Endothelial cell of umbilical vein (primary cell): ENCODE data around the gene UBAP2L. TPM values are rescaled to one million over a fixed set of nuclear protein-coding genes. Genes with fewer than 3 reads are reported as not detected.

ENCODE experiments used
- BruUV-seq: library from RNA; stranded (reverse); fragments of 400-500 nt; replicated peaks from 2 replicates; lab custom pipeline; 2021; lab: Mats Ljungman, UMichigan
- CTCF ChIA-PET: fragments of 300-600, 350-600 bp; sonication (Branson Sonifier 250); formaldehyde crosslinking; loops from one replicate; lab custom pipeline; 2021; ENCODE audit warnings: antibody characterized with exemption, inconsistent platforms; lab: Charles Lee
- POLR2A ChIA-PET: fragments of 300-600, 350-600 bp; sonication (Branson Sonifier 250); formaldehyde crosslinking; loops from one replicate; lab custom pipeline; 2021; ENCODE audit warnings: antibody characterized with exemption, inconsistent platforms; lab: Charles Lee
- DNase-seq: peaks from one replicate; pipeline ENCODE4 v3.0.0-alpha.2; 2011; ENCODE audit warnings: low read depth, low spot score
- FAIRE-seq: peaks from 2 replicates; lab custom pipeline; 2011; peaks lifted over from hg19 to GRCh38; lab: Jason Lieb, UNC
- H2AFZ ChIP-seq: 2 replicates; pipeline ENCODE4 v1.6.0; 2012; ENCODE audit warnings: low read depth, low read length, control low read depth, inconsistent platforms
- H3K27ac ChIP-seq: 2 replicates; pipeline ENCODE4 v1.5.1; 2011; ENCODE audit warnings: low read depth, mild to moderate bottlenecking, control low read depth, low read length, moderate library complexity; ENCODE audit not compliant: insufficient read depth
- H3K27me3 ChIP-seq, 2 experiments: 2 replicates each; pipeline versions ENCODE4 v1.6.0 to v1.6.1; 2011; ENCODE audit warnings: low read length in 2 of 2, mixed read lengths in 1 of 2; ENCODE audit not compliant: control insufficient read depth in 2 of 2, insufficient read depth in 2 of 2
- H3K36me3 ChIP-seq, 2 experiments: 2 replicates in 1 of 2; 3 replicates in 1 of 2; pipeline ENCODE4 v1.5.1; 2011; ENCODE audit warnings: low read length in 2 of 2, mild to moderate bottlenecking in 1 of 2, moderate library complexity in 1 of 2; ENCODE audit not compliant: control insufficient read depth in 2 of 2, insufficient read depth in 2 of 2; ENCODE audit errors: extremely low read depth in 1 of 2
- H3K4me1 ChIP-seq: 3 replicates; pipeline ENCODE4 v1.5.1; 2011; ENCODE audit warnings: mild to moderate bottlenecking, low read length; ENCODE audit not compliant: control insufficient read depth, insufficient read depth; ENCODE audit errors: extremely low read depth
- H3K4me2 ChIP-seq: 2 replicates; pipeline ENCODE4 v1.6.1; 2011; ENCODE audit warnings: low read length, control low read depth, mixed read lengths; ENCODE audit not compliant: insufficient read depth
- H3K4me3 ChIP-seq, 3 experiments: fragments of 200-600 bp in 1 of 3; sonication (generic), shearing (Covaris generic) in 1 of 3; replicated peaks in 1 of 3; 2 replicates each; pipeline ENCODE4 v1.5.1; 2011 to 2016; ENCODE audit warnings: control low read depth in 3 of 3, low read length in 3 of 3, mild to moderate bottlenecking in 2 of 3, inconsistent platforms in 1 of 3, low read depth in 1 of 3, moderate library complexity in 1 of 3; ENCODE audit not compliant: insufficient read depth in 1 of 3
- H3K79me2 ChIP-seq: 2 replicates; pipeline ENCODE4 v1.6.0; 2012; ENCODE audit warnings: low read length, inconsistent platforms; ENCODE audit not compliant: control insufficient read depth, insufficient read depth
- H3K9ac ChIP-seq: replicated peaks from 2 replicates; pipeline ENCODE3; 2011; ENCODE audit warnings: low read length, control low read depth; ENCODE audit not compliant: insufficient read depth; ENCODE audit errors: extremely low read depth
- H3K9me1 ChIP-seq: replicated peaks from 3 replicates; pipeline ENCODE4 v1.6.0; 2011; ENCODE audit warnings: mild to moderate bottlenecking, low read length; ENCODE audit not compliant: control insufficient read depth, insufficient read depth; ENCODE audit errors: extremely low read depth
- H3K9me3 ChIP-seq: replicated peaks from 2 replicates; pipeline ENCODE4 v1.5.1; 2012; ENCODE audit warnings: low read length, inconsistent platforms; ENCODE audit not compliant: control insufficient read depth, insufficient read depth
- H4K20me1 ChIP-seq: replicated peaks from 2 replicates; pipeline ENCODE3; 2011; ENCODE audit warnings: mild to moderate bottlenecking, low read length; ENCODE audit not compliant: control insufficient read depth, insufficient read depth; ENCODE audit errors: extremely low read depth
- EZH2 ChIP-seq: IDR thresholded peaks from 2 replicates; pipeline ENCODE4 v1.6.1; 2012; ENCODE audit warnings: borderline replicate concordance, low read depth, mild to moderate bottlenecking, moderate library complexity, low read length, inconsistent platforms; ENCODE audit not compliant: severe bottlenecking
- FOS ChIP-seq: IDR thresholded peaks from 2 replicates; pipeline ENCODE4 v1.6.1; 2011; ENCODE audit warnings: mild to moderate bottlenecking, low read length, moderate library complexity, borderline replicate concordance; ENCODE audit not compliant: insufficient read depth
- GATA2 ChIP-seq: IDR thresholded peaks from 2 replicates; pipeline ENCODE4 v1.7.0; 2011; ENCODE audit warnings: low read depth, mild to moderate bottlenecking, moderate library complexity, mixed read lengths, low read length; ENCODE audit not compliant: insufficient read length, insufficient read depth
- JUN ChIP-seq: IDR thresholded peaks from 2 replicates; pipeline ENCODE4 v1.6.1; 2011; ENCODE audit warnings: borderline replicate concordance, low read depth; ENCODE audit not compliant: insufficient read length, insufficient read depth
- MAX ChIP-seq: IDR thresholded peaks from 2 replicates; pipeline ENCODE4 v1.6.1; 2011; ENCODE audit not compliant: insufficient read depth, insufficient read length
- MYC ChIP-seq: IDR thresholded peaks from one replicate; pipeline ENCODE4 v1.6.1; 2011; ENCODE audit warnings: mild to moderate bottlenecking, low read depth, low read length
- POLR2A ChIP-seq: IDR thresholded peaks from 2 replicates; pipeline ENCODE4 v1.6.1; 2012; ENCODE audit warnings: low read depth, mild to moderate bottlenecking, control low read depth, low read length
- POLR2AphosphoS5 ChIP-seq: IDR thresholded peaks from 2 replicates; pipeline ENCODE4 v1.6.1; 2012; ENCODE audit warnings: low read depth, mild to moderate bottlenecking, control low read depth, low read length, moderate library complexity; ENCODE audit not compliant: insufficient read depth
- dilution Hi-C: fragments of 300-500 bp; cut with MboI; formaldehyde crosslinking; loops from one replicate; pipeline ENCODE4 v1.15.0; 2019; ENCODE audit warnings: low sequenced_read_pairs; ENCODE audit not compliant: extremely low pct_ligation_motif_present
- intact Hi-C: fragments of 100-400 bp; cut with micrococcal nuclease; formaldehyde crosslinking; loops from one replicate; pipeline ENCODE4 v1.10.0; 2022
- polyA plus RNA-seq, 4 experiments: library from polyadenylated mRNA; depleted of rRNA in 3 of 4; stranded (reverse) in 3 of 4; unstranded in 1 of 4; fragments of >200 nt; gene quantifications; 2 replicates each; pipeline versions ENCODE4 v1.2.1 to v1.2.3, GENCODE V29; 2011 to 2012; ENCODE audit warnings: missing spikeins in 1 of 4
- total RNA-seq: library from RNA; stranded (reverse); gene quantifications from 2 replicates; pipeline ENCODE4 v1.2.3, GENCODE V29; 2021
- TF ChIP-seq, protein P1 (sequence below), 2 donors: IDR thresholded peaks; 1 replicate in 1 of 2; 2 replicates in 1 of 2; pipeline ENCODE4 v1.5.1; 2011; ENCODE audit warnings: low read length in 2 of 2, mild to moderate bottlenecking in 2 of 2, moderate library complexity in 2 of 2, control low read depth in 1 of 2, inconsistent platforms in 1 of 2, low read depth in 1 of 2; ENCODE audit not compliant: insufficient read depth in 1 of 2; ENCODE audit errors: extremely low read depth in 1 of 2

Gene UBAP2L
- total and polyA plus RNA-seq, 2 donors (not counting 3 experiments of a cell fraction or from before 2014, with no cell fraction given), result 229 to 280 TPM

DNA sequence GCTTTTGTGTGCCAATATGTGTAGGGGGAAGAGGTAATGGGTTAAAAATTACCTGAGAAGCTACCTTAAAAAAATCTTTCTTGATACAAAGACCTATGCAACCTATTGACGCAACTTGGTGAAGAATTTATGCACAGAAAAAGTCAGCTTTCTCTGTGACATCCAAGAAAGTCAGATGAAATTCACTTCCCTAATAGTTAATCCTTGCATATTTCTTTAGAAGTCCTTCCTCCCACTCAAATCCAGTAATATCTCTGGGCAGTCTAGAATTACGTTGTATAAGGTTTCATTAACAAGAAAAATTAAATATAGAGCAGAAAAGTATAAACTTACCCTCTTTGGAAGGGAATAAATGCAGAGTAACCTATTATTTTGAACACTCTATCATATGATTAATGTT is 2.9 kb downstream of the UBAP2L start:
- Histone ChIP-seq H3K4me2 (no peak overlapping the region), H3K36me3 (peaks cover 7 to 13% of the 10 kb centered on the region in 2 experiments), H3K79me2 (peaks cover 84% of the 10 kb centered on the region), H3K9me3 (no peaks in the 10 kb centered on the region), H4K20me1 (no peaks in the 10 kb centered on the region), H3K27me3 (no peaks in the 10 kb centered on the region), H3K4me3 (no peak overlapping the region), H2AFZ (no peak overlapping the region), H3K9me1 (no peaks in the 10 kb centered on the region), H3K27ac (no peak overlapping the region), H3K4me1 (peaks cover 21% of the 10 kb centered on the region), H3K9ac (no peak overlapping the region)
- CTCF ChIA-PET, result interaction anchor here (1.1 to 2.4 kb wide), 2 partner anchors 14 to 111 kb away, joined by 3 to 5 read pairs; no protein-coding TSS in a partner anchor
- POLR2A ChIA-PET, result no interaction called here
- BruUV-seq, result no TSS peak
- FAIRE-seq (no peak), DNase-seq (no peak)
- dilution Hi-C loops (no loop called here), intact Hi-C loops (no loop called here)
- TF ChIP-seq MAX (no peak), MYC (no peak), EZH2 (no peak), JUN (no peak), GATA2 (no peak), POLR2A (no peak), FOS (no peak), POLR2AphosphoS5 (no peak)
- TF ChIP-seq, protein P1, sequence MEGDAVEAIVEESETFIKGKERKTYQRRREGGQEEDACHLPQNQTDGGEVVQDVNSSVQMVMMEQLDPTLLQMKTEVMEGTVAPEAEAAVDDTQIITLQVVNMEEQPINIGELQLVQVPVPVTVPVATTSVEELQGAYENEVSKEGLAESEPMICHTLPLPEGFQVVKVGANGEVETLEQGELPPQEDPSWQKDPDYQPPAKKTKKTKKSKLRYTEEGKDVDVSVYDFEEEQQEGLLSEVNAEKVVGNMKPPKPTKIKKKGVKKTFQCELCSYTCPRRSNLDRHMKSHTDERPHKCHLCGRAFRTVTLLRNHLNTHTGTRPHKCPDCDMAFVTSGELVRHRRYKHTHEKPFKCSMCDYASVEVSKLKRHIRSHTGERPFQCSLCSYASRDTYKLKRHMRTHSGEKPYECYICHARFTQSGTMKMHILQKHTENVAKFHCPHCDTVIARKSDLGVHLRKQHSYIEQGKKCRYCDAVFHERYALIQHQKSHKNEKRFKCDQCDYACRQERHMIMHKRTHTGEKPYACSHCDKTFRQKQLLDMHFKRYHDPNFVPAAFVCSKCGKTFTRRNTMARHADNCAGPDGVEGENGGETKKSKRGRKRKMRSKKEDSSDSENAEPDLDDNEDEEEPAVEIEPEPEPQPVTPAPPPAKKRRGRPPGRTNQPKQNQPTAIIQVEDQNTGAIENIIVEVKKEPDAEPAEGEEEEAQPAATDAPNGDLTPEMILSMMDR (IDR thresholded peaks at IDR 0.05; ENCODE audit: extremely low read depth in 1 of 2, insufficient read depth in 1 of 2, low read depth in 1 of 2, low read length in 2 of 2), result no peak
